ENCODE data around the gene CPSF2. TPM values are rescaled to one million over a fixed set of nuclear protein-coding genes. Genes with fewer than 3 reads are reported as not detected.

Gene CPSF2
- total RNA-seq, 1 experiment from 2014 or later = 34.9 TPM

Other genes starting within 250 kb of the CPSF2 start
- gene FBLN5, start 174.3 kb upstream of the CPSF2 start, total RNA-seq (2014; rRNA removed; shearing (Covaris generic)) = not detected in 2 replicates
- 6.8 and 9.6 TPM in 2 replicates for gene TRIP11, start 81.9 kb upstream of the CPSF2 start, total RNA-seq (2014; rRNA removed; shearing (Covaris generic))
- 27.6 and 36.3 TPM in 2 replicates for gene ATXN3, start 15.4 kb upstream of the CPSF2 start, total RNA-seq (2014; rRNA removed; shearing (Covaris generic))
- gene NDUFB1, start 263 bp upstream of the CPSF2 start, total RNA-seq (2014; rRNA removed; shearing (Covaris generic)) = 275 and 582 TPM in 2 replicates
- 0.02 TPM in 1 of 2 replicates, not detected in the other for gene SLC24A4, start 201.2 kb downstream of the CPSF2 start, total RNA-seq (2014; rRNA removed; shearing (Covaris generic))

Data from M059J (cell line).